ENCODE results near the gene F8.

DNA sequence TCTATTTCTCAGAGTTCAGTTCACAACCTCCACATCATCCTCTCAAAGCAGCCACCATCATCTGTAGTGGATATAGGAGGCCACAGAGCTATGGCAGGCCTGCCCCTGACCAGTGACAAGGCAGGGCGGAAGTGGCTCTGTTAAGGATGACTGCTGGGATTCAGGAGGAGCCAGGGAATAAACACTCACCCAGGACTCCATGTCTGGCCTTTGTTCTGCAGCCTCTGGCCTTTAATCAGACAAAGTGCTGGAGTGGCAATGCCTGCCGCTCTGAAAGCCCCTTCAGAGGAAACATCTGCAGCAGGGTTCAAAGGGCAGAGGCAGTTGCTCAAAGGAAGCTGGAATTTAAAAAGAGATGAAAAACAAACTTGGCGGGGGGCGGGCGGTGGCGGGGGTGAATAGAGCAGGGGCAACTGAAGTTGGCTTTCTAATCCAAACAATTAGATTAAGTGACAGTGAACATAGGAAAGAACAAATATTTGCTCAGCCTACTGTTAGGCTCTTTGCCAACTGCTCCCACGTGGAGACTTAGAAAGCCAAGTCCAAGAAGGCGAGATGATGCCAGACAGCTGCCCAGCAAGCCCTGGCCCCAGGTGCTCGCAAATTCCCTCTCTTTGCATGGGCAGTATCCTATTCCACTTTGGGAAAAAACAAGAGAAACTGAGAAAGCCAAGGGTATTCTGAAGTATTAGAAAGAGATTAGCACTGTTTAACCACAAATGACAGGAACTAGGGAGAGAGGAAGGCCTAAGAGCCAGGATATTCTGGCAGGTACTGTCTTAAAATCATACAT lies 222.8 kb downstream of the F8 start:
- TF ChIP-seq, protein P1, sequence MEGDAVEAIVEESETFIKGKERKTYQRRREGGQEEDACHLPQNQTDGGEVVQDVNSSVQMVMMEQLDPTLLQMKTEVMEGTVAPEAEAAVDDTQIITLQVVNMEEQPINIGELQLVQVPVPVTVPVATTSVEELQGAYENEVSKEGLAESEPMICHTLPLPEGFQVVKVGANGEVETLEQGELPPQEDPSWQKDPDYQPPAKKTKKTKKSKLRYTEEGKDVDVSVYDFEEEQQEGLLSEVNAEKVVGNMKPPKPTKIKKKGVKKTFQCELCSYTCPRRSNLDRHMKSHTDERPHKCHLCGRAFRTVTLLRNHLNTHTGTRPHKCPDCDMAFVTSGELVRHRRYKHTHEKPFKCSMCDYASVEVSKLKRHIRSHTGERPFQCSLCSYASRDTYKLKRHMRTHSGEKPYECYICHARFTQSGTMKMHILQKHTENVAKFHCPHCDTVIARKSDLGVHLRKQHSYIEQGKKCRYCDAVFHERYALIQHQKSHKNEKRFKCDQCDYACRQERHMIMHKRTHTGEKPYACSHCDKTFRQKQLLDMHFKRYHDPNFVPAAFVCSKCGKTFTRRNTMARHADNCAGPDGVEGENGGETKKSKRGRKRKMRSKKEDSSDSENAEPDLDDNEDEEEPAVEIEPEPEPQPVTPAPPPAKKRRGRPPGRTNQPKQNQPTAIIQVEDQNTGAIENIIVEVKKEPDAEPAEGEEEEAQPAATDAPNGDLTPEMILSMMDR (conservative IDR thresholded peaks at IDR 0.05; ENCODE audit: low read length) = no peak
- TF ChIP-seq EZH2phosphoT487 (IDR thresholded peaks at IDR 0.05; ENCODE audit: borderline replicate concordance) = no peak
